Measurements from ENCODE around the gene TIMM8A. TPM values are rescaled to one million over a fixed set of nuclear protein-coding genes. Genes with fewer than 3 reads are reported as not detected.

The TIMM8A gene
- total RNA-seq, 6 donors from 2014 or later, result 0.67 to 22.0 (median 6.5) TPM

- peak in 1 of 2 donors; percentile 63 for ATAC-seq (ENCODE audit: low FRiP score in 2 of 2)
- DNase-seq, result peak in 1 of 2 donors; percentile 46
- H3K4me3 ChIP-seq, result peak within 1 kb of the TSS in 2 of 4 donors; percentile 18 to 37
- H3K9me3 ChIP-seq, result no peaks in the 10 kb centered on the region
- H3K27ac ChIP-seq, result peak within 1 kb of the TSS in 3 of 4 donors; percentile 6 to 60 (median 49)
- WGBS, 2 donors, result 61 to 70% methylated on average over 9 of the region's 9 CpGs
- no peaks in the 10 kb centered on the region for H3K4me1 ChIP-seq
- no peaks in the 10 kb centered on the region for H3K27me3 ChIP-seq
- H3K36me3 ChIP-seq, result no peaks in the 10 kb centered on the region
- no peak for TF ChIP-seq EP300 (IDR thresholded peaks at IDR 0.05)
- TF ChIP-seq POLR2A (IDR thresholded peaks at IDR 0.05), result peak in 1 of 4 donors; percentile 35
- TF ChIP-seq CTCF (IDR thresholded peaks at IDR 0.05), result no peak
Observed at GRCh38 chrX:101385795-101386541, 37.4 kb upstream of the TIMM8A start, which contains the start of gene BTK. BTK (minus strand) TSS chrX:101386191; CDS start chrX:101375284, 10,907 bp downstream.

GRCh38 chrX:101385026-101385684 lies 36.6 kb upstream of the TIMM8A start:
- H3K4me3 ChIP-seq, result peak overlapping the region in 2 of 4 donors; percentile 18 to 37
- H3K4me1 ChIP-seq, result no peaks in the 10 kb centered on the region
- DNase-seq, result no peak
- ATAC-seq (ENCODE audit: low FRiP score in 2 of 2), result peak in 1 of 2 donors; percentile 54
- TF ChIP-seq POLR2A (IDR thresholded peaks at IDR 0.05) (no peak), POLR2AphosphoS5 (IDR thresholded peaks at IDR 0.05) (no peak), EP300 (IDR thresholded peaks at IDR 0.05) (no peak), CTCF (IDR thresholded peaks at IDR 0.05) (no peak)
- WGBS, 2 donors, result 75 to 84% methylated on average over 6 to 7 of the region's 7 CpGs
- no peaks in the 10 kb centered on the region for H3K9me3 ChIP-seq
- H3K27me3 ChIP-seq, result no peaks in the 10 kb centered on the region
- H3K36me3 ChIP-seq, result no peaks in the 10 kb centered on the region
- H3K27ac ChIP-seq, result peak overlapping the region in 2 of 4 donors; percentile 6 to 60

- Histone ChIP-seq H3K9me3 (no peaks in the 10 kb centered on the region), H3K4me3 (no peak overlapping the region), H3K27me3 (no peaks in the 10 kb centered on the region), H3K36me3 (no peaks in the 10 kb centered on the region), H3K4me1 (no peaks in the 10 kb centered on the region), H3K27ac (no peak overlapping the region)
- DNase-seq (no peak), ATAC-seq (ENCODE audit: low FRiP score in 2 of 2) (no peak)
- 62 to 74% methylated on average over 3 to 4 of the region's 4 CpGs for WGBS, 2 donors
- TF ChIP-seq POLR2A (IDR thresholded peaks at IDR 0.05), result no peak
- TF ChIP-seq CTCF (IDR thresholded peaks at IDR 0.05), result no peak
- TF ChIP-seq POLR2AphosphoS5 (IDR thresholded peaks at IDR 0.05), result no peak
- no peak for TF ChIP-seq EP300 (IDR thresholded peaks at IDR 0.05)
Observed at GRCh38 chrX:101383679-101384205, 35.2 kb upstream of the TIMM8A start.

- no peak for ATAC-seq (ENCODE audit: low FRiP score in 2 of 2)
Observed at GRCh38 chrX:101377547-101377946, 29.0 kb upstream of the TIMM8A start.

More at GRCh38 chrX:101377547-101377946, 29.0 kb upstream of the TIMM8A start:
- WGBS, 2 donors, result 64 to 70% methylated on average over 1 of the region's 1 CpG
- Histone ChIP-seq H3K27ac (no peak overlapping the region), H3K4me3 (no peak overlapping the region), H3K4me1 (no peaks in the 10 kb centered on the region), H3K9me3 (no peaks in the 10 kb centered on the region), H3K27me3 (no peaks in the 10 kb centered on the region), H3K36me3 (no peaks in the 10 kb centered on the region)
- no peak for DNase-seq
- TF ChIP-seq POLR2A (IDR thresholded peaks at IDR 0.05) (no peak), EP300 (IDR thresholded peaks at IDR 0.05) (no peak), POLR2AphosphoS5 (IDR thresholded peaks at IDR 0.05) (no peak), CTCF (IDR thresholded peaks at IDR 0.05) (no peak)

Data from upper lobe of left lung (tissue), 6 donors.